HG02678 (cell line): Measurements from ENCODE around the gene BTRC.

Experiments used
- ATAC-seq: cut with Tn5 transposase; IDR thresholded peaks from one replicate; pipeline ENCODE4 v1.9.1; 2021; ENCODE audit warnings: mild to moderate bottlenecking, moderate library complexity; ENCODE audit not compliant: unreplicated experiment

The BTRC gene

GRCh38 chr10:101564490-101564991 is 210.6 kb downstream of the BTRC start:
- no peak for ATAC-seq

DNA sequence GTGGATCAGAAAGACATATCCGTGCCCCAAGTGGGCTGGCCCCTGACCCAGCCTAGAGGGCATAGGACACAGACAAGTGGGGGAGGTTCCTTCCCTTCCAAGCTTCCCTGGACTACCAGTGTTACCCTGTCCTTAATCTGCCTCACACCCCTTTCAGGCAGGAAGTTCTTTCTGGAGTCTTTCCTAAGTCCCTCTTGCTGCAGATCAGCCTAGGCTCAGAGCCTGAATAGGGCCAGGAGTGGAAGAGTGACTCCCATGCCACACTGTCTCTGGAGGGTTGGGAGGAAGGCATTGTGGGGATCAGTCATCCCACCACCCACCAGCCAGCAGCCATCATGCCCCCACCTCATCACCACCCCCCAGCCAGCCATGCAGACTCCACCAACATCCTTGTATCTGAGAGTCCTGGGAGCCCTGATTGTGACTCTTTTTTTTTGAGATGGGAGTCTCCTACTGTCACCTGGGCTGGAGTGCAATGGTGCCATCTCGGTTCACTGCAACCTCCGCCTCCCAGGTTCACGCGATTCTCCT is 211.5 kb downstream of the BTRC start:
- no peak for ATAC-seq

DNA sequence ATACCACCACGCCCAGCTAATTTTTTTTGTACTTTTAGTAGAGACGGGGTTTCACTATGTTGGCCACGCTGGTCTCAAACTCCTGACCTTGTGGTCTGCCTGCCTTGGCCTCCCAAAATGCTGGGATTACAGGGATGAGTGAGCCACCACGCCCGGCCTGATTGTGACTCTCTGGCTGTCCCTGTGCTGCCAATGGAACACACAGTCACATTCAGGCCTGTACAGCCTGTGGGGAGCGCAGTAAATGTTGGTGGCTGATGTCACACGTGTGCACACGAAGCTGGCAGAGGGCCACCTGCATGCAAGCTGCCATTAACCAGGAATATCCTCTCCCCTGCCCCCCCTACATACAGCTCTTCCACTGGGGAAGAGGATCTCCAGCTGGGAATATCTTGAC is 212.0 kb downstream of the BTRC start:
- ATAC-seq: no peak

GRCh38 chr10:101566333-101567164 is 212.6 kb downstream of the BTRC start:
- ATAC-seq: no peak

- ATAC-seq: no peak
Observed at GRCh38 chr10:101567165-101568006, 213.4 kb downstream of the BTRC start.

DNA sequence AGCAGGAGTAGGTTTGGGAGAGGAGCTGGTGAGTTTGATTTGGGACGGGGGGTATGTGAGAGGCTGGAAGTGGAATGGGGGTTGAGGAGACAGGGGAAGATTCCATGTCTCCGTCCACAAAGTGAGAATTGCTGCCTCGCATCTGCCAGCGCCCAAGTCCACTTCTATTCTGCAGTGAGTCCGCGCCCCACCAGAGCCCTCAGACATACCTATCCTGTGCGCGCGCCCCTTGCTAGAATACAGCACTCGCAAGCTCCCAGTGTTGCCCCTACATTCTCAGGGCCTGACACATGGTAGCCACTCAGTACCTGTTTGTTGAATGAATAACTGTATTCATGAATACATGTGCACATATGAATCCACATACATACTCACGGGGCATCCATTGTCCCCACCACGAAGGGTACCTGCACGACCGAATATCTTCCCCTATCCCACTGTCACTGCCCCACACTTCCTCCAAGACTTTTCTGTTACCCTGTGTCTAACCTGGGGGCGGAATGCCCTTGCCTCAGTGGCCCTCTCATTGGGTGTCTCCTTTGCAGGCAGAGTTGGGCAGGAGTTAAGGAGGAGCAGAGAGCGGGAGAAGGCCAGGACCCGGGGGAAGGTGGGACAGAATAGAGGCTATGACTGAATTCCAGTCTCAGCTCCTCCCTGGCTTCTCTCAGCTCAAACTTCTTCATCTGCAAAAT is 214.2 kb downstream of the BTRC start:
- ATAC-seq: no peak

DNA sequence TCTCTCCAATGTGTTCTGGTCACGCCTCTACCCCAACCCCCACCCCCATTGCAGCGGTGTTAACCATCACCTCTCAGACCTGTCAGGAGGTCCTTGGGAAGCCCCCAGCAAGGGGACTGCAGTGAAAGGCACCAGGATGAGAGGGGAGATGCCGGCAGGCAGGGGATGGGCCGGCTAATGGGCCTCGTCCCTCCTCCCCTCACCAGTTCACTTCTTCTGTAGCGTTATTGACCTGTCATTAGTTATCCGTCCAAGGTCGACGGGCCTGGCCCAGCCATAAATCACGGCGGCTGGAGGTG is 215.3 kb downstream of the BTRC start:
- no peak for ATAC-seq

DNA sequence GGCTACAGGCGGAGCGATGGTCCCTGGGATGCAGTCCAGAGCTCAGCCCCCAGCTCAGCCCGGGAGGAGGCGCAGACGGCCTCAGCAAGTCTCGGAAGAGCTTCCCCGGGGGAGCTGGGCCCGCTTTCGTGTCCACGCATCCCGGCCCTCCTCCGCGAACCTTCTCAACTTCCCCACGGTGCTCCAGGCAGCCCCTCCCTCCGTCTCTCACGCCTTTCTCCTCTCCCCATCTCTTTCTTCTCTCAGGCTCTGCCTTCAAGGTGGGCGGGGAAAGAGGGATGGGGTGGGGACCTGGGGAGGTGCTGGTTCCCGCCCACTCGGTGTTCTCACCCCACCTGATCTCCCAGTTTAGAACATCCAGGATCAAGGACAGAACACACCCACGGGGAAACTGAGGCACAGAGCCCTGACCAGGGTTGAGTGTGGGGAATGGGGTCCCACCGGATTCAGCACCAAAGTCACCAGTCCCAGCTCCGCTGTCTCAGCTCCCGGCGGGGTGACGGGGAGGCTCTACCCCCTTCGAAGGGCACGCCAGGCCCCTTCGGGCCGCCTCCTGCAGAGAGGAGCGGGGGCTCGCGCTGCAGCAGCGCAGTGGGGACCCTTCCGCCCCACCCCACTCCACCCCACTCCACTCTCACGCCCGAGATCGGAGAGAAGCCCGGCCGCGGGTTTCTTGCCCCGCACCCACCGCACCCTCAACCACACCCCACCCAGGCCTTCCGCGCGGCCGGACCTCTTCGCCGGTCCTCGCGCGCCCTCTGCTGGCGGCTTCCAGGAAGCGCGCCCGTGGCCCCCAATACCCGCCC is 215.9 kb downstream of the BTRC start:
- ATAC-seq: peak; percentile 67

- ATAC-seq: no peak
Observed at GRCh38 chr10:101570428-101571270, 216.7 kb downstream of the BTRC start.

DNA sequence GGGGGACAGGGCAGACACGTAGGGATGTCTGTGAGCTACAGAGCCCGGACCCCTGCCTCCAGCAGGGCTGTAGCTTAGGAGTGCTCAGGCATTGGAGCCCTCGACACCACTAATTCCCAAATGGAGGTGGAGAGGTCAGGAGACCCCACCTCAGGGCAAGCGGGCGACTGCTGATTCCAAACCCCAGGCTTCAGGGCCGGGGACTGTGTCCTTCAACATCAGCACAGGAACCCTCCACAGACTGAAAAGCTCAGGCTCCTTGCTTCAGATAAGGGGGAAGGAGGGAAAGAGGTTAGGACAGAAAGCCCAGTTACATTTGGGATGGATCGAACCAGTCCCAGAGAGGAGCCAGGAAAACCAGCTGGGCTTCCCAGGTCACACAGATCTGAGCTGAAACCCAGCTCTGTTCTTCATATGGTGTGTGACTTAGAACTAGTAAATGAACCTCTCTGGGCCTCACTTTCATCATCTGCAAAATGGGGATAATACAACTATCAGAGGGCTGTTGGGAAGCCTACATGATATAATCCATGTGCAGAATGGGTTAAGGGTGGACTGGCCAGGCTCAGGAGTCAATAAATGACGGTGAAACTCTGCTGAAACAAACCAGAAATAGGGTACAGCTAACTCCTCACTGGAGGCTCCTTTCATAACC is 217.4 kb downstream of the BTRC start:
- no peak for ATAC-seq

- no peak for ATAC-seq
Observed at GRCh38 chr10:101572126-101572525, 218.2 kb downstream of the BTRC start.

DNA sequence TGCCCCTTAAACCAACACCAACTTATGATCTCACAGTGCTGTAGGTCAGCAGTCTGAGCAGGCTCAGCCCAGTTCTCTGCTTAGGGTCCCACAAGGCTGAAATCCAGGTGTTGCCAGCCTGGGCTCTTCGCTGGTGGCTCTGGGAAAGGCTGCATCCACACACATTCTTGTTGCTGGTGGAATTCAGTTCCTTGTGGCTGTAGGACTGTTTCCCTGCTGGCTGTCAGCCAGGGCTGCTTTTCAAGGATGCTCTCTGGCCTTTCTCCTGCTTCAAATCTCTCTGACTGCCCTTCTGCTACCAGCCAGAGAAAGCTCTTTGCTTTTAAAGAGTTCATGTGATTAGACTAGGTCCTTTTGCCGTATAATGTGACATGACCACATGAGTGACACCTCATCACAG is 218.8 kb downstream of the BTRC start:
- ATAC-seq: no peak

GRCh38 chr10:101573885-101574753 is 220.2 kb downstream of the BTRC start:
- no peak for ATAC-seq

GRCh38 chr10:101575091-101575490 is 221.1 kb downstream of the BTRC start:
- no peak for ATAC-seq

DNA sequence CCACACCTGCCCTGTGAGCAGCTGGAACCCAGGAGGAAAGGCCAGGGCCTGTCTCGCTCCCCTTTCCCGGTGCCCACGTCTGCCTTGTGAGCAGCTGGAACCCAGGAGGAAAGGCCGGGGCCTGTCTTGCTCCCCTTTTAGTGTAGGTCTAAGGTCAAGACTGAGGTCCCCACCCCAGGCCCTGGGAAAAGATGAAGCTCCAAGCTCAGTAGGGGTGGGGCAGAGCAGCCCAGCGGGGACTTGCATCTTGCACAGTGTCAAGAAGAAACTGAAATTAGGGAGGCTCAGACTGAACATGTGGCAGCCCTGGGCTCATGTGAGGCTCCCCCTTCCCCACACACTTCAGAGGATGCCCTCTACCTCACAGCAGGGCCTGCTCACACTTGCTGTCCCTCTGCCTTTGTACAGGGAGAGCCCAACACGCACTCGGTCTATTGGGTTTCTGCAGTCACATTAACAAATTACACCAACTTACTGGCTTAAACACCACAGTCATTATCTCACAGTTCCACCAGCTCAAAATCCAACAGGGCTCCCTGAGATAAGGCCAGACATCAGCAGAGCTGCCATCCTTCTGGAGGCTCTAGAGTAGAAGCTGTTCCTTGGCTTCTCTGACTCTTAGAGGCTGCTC is 221.7 kb downstream of the BTRC start:
- no peak for ATAC-seq

GRCh38 chr10:101576211-101576863 is 222.4 kb downstream of the BTRC start:
- no peak for ATAC-seq
